Central memory CD8-positive, alpha-beta T cell (primary cell): ENCODE results near the gene SLIT1.

Experiments
- ATAC-seq: fragments of 150-1000 bp; cut with Tn5 transposase; replicated peaks from 2 replicates; pipeline ENCODE4 v1.10.0; 2022; ENCODE audit warnings: mild to moderate bottlenecking, moderate FRiP score, moderate number of reproducible peaks; ENCODE audit not compliant: poor library complexity, severe bottlenecking; ENCODE audit errors: extremely low read depth
- DNase-seq, 2 donors: peaks; one replicate each; pipeline ENCODE4 v3.0.0; 2021; ENCODE audit warnings: low spot score in 2 of 2
- H3K27ac Mint-ChIP-seq: one replicate; pipeline ENCODE4 v1.8.0; 2022; ENCODE audit warnings: low read depth, mild to moderate bottlenecking, moderate library complexity, mixed read lengths
- H3K27me3 Mint-ChIP-seq: one replicate; pipeline ENCODE4 v1.8.0; 2022; ENCODE audit warnings: mixed read lengths
- H3K36me3 Mint-ChIP-seq: one replicate; pipeline ENCODE4 v1.8.0; 2022; ENCODE audit warnings: mild to moderate bottlenecking, moderate library complexity, mixed read lengths; ENCODE audit not compliant: insufficient read depth
- H3K4me1 Mint-ChIP-seq: one replicate; pipeline ENCODE4 v1.8.0; 2022; ENCODE audit warnings: mixed read lengths
- H3K4me3 Mint-ChIP-seq: one replicate; pipeline ENCODE4 v1.8.0; 2022; ENCODE audit warnings: mild to moderate bottlenecking, moderate library complexity, mixed read lengths
- H3K9me3 Mint-ChIP-seq: one replicate; pipeline ENCODE4 v1.8.0; 2022; ENCODE audit warnings: mixed read lengths

The SLIT1 gene

DNA sequence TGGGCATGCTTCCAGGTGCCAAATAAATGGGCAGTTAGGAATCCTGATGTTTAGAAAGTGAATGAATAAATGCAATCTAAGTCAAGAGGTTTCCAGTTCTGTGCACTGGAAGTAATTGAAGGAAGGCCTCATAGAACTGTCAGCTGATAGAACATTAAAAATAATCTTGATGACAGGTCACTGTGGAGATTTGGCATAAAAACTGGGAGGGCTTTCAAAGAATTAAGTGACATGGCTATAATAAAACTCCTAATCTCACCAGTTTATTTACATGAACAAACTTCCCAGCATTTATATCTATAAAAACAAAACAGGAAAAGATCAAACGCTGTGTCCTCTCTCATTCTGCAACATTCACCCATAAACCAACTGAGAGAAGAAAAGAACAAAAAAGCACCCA lies 170.5 kb downstream of the SLIT1 start:
- Mint-ChIP-seq H3K36me3 (peaks cover 1% of the 10 kb centered on the region), H3K9me3 (no peaks in the 10 kb centered on the region), H3K4me1 (peaks cover 12% of the 10 kb centered on the region), H3K4me3 (no peak overlapping the region), H3K27me3 (no peaks in the 10 kb centered on the region), H3K27ac (no peak overlapping the region)
- ATAC-seq (no peak), DNase-seq (no peak)

DNA sequence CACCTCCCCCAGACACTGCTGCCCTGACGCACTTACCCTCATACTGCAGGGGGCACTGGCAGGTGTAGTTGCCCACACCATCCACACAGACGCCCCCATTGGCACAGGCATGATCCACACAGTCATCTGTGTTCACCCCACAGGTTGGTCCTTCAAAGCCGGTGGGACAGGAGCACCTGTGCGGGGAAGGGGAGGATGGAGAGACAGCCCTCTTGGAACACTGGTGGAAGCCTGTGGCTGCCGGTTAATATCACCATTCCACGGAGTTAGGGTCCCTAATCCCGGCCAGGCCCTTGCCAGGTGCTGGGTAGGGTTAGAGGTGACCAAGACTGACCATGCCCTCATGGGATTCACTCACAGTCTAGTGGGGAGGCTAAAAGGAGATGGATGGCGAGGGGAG lies 171.8 kb downstream of the SLIT1 start:
- Mint-ChIP-seq H3K27ac (no peak overlapping the region), H3K9me3 (no peaks in the 10 kb centered on the region), H3K36me3 (peaks cover 1% of the 10 kb centered on the region), H3K4me1 (peaks cover 12% of the 10 kb centered on the region), H3K4me3 (no peak overlapping the region), H3K27me3 (no peaks in the 10 kb centered on the region)
- no peak for DNase-seq
- no peak for ATAC-seq

DNA sequence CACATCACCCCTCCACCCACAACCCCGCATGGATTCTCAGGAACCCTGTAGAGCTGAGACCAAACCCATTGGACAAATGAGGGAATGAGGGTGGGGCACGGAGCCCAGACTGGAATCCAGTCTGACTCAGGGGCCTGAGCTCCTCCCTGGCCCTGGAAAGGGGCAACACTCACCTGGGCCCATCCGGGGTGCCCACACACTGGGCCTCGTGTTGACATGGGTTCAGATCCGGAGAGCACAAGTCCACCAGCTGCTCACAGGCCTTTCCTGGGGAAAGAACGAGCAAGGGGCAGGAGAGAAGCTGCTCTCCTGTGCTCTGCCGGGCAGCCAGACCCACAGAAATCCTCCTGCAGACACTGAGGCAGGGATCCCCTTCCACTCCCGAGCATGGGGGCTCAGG lies 172.2 kb downstream of the SLIT1 start:
- H3K9me3 Mint-ChIP-seq = no peaks in the 10 kb centered on the region
- H3K4me1 Mint-ChIP-seq = peaks cover 12% of the 10 kb centered on the region
- H3K27me3 Mint-ChIP-seq = no peaks in the 10 kb centered on the region
- H3K4me3 Mint-ChIP-seq = no peak overlapping the region
- no peak for DNase-seq
- no peak overlapping the region for H3K27ac Mint-ChIP-seq
- peaks cover 1% of the 10 kb centered on the region for H3K36me3 Mint-ChIP-seq
- ATAC-seq = no peak

DNA sequence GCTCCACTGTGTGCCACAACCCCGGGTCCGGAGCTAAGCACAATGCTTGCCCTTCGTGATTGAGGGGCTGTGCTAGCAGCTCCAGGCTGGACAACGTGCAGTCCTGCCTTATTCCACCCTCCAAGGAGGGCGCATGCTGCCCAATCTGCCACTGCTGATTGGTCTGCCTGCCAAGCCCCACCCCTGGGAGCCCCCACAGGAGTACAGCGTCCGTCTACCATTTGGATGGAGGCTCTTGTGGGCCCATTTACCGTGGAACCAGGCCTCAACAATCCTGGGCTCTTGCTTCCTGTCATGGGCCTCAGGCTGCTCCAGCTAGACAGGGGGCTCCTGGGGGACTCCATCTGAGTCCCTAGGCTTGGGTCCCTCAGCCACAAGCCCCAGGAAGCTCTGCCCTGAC lies 173.3 kb downstream of the SLIT1 start:
- no peak for ATAC-seq
- peaks cover 10% of the 10 kb centered on the region for H3K4me1 Mint-ChIP-seq
- no peak for DNase-seq
- H3K9me3 Mint-ChIP-seq = peaks cover 5% of the 10 kb centered on the region
- H3K27me3 Mint-ChIP-seq = no peaks in the 10 kb centered on the region
- H3K4me3 Mint-ChIP-seq = no peak overlapping the region
- H3K27ac Mint-ChIP-seq = no peak overlapping the region
- peaks cover 1% of the 10 kb centered on the region for H3K36me3 Mint-ChIP-seq

DNA sequence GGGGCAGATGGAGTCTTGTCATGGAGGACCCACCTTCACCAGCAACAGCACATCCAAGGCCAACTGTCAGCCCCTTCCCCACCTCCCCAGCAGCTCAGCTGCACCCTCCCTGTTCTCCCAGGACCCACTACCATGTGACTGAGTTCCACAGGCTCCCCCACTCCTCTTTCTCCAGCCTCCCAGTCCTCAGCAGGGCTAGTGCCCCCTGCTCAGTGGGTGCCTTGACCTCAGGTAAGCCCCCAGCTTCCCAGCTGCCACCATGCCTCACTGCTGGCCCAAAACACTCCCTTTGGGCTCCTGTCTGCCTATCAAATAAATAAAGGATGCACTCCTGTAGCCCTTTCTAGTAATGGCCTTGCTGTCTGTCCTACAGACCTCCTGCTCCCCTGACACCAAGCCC lies 174.4 kb downstream of the SLIT1 start:
- DNase-seq (no peak), ATAC-seq (no peak)
- peaks cover 16% of the 10 kb centered on the region for H3K9me3 Mint-ChIP-seq
- no peaks in the 10 kb centered on the region for H3K27me3 Mint-ChIP-seq
- no peaks in the 10 kb centered on the region for H3K4me1 Mint-ChIP-seq
- H3K36me3 Mint-ChIP-seq = peaks cover 1% of the 10 kb centered on the region
- no peak overlapping the region for H3K27ac Mint-ChIP-seq
- no peak overlapping the region for H3K4me3 Mint-ChIP-seq

DNA sequence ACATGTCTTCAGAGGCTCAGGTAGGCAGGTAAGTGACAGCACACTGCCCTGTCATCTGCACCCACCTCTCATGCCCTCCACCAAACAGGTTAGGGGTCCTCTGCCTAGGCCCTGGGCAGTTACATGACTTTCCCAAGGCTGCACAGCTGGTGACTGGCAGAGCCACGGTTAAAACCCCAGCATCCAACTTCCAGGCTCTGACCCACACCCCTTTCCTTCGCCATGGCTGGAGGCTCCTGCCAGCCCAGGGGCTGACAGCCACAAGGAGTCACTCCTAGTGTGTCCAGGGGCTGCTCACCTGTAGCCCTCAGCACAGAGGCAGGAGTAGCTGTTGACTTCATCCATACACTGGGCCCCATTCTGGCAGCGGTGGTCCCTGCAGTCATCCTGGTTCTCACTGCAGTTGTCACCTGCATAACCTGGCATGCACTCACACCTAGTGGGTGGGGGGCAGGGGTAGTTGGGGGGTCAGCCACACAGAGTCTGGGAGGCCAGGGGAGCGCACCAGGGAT lies 175.0 kb downstream of the SLIT1 start:
- Mint-ChIP-seq H3K27ac (no peak overlapping the region), H3K4me1 (no peaks in the 10 kb centered on the region), H3K9me3 (peaks cover 19% of the 10 kb centered on the region), H3K27me3 (no peaks in the 10 kb centered on the region), H3K4me3 (no peak overlapping the region), H3K36me3 (peaks cover 1% of the 10 kb centered on the region)
- DNase-seq (no peak), ATAC-seq (no peak)

DNA sequence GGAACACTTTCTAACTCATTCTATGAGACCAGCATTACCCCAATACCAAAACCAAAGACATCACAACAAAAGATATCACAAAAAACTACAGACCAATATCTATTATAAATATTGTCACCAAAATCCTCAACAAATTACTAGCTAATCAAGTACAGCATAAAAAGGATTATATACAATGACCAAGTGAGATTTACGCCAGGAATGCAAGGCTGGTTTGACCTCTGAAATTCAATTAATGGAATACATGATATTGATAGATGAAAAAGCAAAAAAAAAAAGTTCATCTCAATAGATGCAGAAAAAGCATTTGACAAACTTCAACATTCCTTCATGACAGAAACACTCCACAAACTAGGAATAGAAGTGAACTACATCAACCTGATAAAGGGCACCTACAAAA lies 178.3 kb downstream of the SLIT1 start:
- peaks cover 23% of the 10 kb centered on the region for H3K9me3 Mint-ChIP-seq
- DNase-seq (no peak), ATAC-seq (no peak)
- H3K4me3 Mint-ChIP-seq = no peak overlapping the region
- peaks cover 1% of the 10 kb centered on the region for H3K36me3 Mint-ChIP-seq
- no peaks in the 10 kb centered on the region for H3K27me3 Mint-ChIP-seq
- no peaks in the 10 kb centered on the region for H3K4me1 Mint-ChIP-seq
- no peak overlapping the region for H3K27ac Mint-ChIP-seq

DNA sequence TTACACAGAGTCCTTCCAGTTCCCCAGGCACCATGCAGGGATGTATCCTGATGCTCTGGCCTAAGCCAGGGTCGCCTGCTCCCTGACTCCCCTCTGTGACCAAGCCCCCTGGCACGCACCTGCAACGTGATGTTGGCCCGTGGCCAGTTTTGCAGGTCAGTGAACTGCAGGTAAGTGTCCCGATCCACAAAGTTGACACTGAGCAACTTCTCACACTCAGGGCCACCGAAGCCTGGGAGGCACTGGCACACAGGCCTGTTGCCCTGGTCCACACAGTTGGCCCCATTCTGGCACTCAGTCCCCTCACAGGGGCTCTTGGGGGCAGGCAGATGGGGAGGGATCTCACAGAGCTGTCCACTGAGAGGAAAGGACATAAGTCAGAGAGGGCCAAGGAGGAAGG lies 179.4 kb downstream of the SLIT1 start:
- Mint-ChIP-seq H3K27me3 (no peaks in the 10 kb centered on the region), H3K9me3 (peaks cover 23% of the 10 kb centered on the region), H3K4me3 (no peak overlapping the region), H3K4me1 (no peaks in the 10 kb centered on the region), H3K36me3 (peaks cover 4% of the 10 kb centered on the region), H3K27ac (no peak overlapping the region)
- DNase-seq (no peak), ATAC-seq (no peak)

DNA sequence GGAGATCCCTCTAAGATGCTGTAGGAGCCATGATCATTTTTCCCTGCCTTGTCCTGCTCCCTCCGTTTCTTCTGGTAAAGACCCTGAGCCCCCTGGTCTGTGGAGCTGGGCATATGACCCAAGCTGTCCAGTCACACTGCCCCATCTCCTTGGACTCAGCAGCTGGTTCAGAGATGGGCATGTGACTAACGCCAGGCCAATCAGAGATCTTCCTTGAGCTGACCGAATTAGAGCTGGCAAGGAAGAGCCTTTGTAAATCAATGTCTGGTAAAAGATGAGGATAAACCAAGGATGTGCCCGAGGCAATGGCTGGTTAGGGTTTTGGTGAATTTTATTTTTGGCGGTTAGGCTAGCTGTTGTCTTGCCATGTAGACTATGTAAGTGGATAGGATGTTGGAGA lies 180.4 kb downstream of the SLIT1 start:
- Mint-ChIP-seq H3K4me1 (no peaks in the 10 kb centered on the region), H3K9me3 (peaks cover 23% of the 10 kb centered on the region)
- ATAC-seq = no peak

DNA sequence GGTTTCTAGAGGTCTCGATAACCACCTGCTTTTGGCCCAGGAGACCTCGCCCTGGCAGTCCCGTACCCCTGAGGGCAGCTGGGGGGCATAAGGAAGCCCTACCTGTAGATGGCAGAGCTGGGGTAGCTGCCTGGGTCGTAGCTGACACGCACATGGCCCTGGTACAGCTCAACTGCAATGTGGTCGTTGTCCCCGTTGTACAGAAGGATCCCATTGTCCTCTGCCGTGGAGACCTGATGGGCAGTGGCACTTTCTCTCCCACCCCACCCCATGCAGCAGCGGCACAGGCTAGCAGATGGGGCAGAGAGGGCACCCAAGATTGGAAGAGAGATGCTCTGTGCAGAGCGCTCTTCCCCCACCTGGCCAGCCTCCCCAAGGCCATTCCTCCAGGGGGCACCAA lies 181.2 kb downstream of the SLIT1 start:
- H3K36me3 Mint-ChIP-seq = peaks cover 2% of the 10 kb centered on the region
- ATAC-seq (no peak), DNase-seq (no peak)
- peaks cover 23% of the 10 kb centered on the region for H3K9me3 Mint-ChIP-seq
- no peaks in the 10 kb centered on the region for H3K27me3 Mint-ChIP-seq
- no peaks in the 10 kb centered on the region for H3K4me1 Mint-ChIP-seq
- H3K27ac Mint-ChIP-seq = no peak overlapping the region
- H3K4me3 Mint-ChIP-seq = no peak overlapping the region

More for the DNA sequence above, 180.4 kb downstream of the SLIT1 start:
- H3K27me3 Mint-ChIP-seq = no peaks in the 10 kb centered on the region
- DNase-seq = no peak
- peaks cover 2% of the 10 kb centered on the region for H3K36me3 Mint-ChIP-seq
- no peak overlapping the region for H3K4me3 Mint-ChIP-seq
- H3K27ac Mint-ChIP-seq = no peak overlapping the region

DNA sequence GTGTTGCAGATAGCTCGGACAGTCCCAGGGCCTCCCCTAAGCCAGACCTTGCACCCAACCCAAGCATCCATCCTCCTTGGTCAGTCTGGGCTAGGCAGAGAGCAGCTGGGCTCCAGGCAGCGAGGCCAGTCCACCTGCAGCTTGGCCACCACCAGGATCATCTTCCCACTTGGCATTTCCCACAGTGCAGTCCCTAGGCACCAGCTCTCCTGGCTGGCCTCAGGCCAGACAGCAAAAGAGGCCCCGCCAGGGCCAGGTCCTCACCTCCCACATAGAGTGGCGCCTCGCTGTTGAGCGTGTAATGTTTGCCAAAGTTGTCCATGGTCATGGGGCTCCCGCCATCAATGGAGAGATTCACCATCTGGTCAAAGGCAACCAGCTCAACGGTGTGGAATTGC lies 182.0 kb downstream of the SLIT1 start:
- Mint-ChIP-seq H3K4me3 (no peak overlapping the region), H3K36me3 (peaks cover 3% of the 10 kb centered on the region), H3K27me3 (no peaks in the 10 kb centered on the region), H3K4me1 (no peaks in the 10 kb centered on the region), H3K27ac (no peak overlapping the region), H3K9me3 (peaks cover 23% of the 10 kb centered on the region)
- DNase-seq = no peak
- no peak for ATAC-seq

DNA sequence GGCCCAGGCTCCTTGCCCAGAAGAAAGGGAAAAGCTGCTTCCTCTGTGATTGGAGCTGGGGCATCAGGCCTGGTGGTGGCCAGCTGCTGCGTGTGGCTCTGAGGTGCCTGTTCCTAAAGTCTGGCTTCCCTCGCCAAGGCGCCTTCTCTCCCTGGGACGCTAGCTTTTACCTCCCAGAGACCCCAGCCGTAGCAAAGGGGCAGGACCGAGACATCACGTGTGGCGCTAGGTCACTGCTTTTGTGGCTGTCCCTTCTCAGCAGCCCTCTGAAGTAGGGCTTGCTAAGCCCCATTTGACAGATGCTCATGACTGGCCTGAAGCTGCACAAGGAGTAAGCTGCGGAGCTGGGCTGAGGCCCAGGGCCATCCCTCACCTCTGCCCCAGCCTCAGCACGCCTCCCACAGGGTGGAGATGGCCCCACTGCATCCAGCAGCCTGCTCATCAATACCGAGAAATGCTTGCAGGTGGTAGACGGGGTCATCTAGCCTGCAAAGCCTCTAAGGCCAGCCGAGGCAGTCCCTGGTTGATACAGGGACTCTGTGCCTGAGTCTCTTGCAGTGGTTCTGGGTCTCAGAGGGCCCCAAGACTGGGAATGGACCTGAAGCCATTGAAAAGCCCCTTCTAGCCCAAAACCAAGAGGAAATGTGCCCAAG lies 182.5 kb downstream of the SLIT1 start:
- no peak overlapping the region for H3K4me3 Mint-ChIP-seq
- ATAC-seq = no peak
- no peak for DNase-seq
- no peaks in the 10 kb centered on the region for H3K27me3 Mint-ChIP-seq
- H3K36me3 Mint-ChIP-seq = peaks cover 3% of the 10 kb centered on the region
- no peaks in the 10 kb centered on the region for H3K4me1 Mint-ChIP-seq
- H3K9me3 Mint-ChIP-seq = peaks cover 23% of the 10 kb centered on the region
- no peak overlapping the region for H3K27ac Mint-ChIP-seq

DNA sequence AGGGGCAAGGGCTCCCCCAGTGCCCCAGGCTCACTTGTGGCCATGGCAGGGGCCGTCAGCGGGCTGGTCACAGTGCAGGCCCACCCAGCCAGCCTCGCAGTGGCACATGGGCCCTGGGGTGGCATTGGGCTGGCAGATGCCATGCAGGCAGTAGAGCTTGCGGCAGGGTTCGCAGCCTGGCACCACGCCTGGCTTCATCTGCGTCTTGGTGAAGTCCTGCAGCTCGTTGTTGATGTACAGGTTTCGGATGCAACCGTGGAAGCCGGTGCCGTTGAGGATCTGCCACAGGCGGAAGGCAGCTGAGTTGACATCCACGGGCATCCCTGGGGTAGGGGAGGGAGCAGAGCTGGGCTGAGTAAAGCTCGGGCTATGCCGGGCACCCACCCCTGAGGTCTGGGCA lies 183.1 kb downstream of the SLIT1 start:
- DNase-seq = no peak
- ATAC-seq = no peak
- no peak overlapping the region for H3K4me3 Mint-ChIP-seq
- H3K36me3 Mint-ChIP-seq = peaks cover 3% of the 10 kb centered on the region
- no peaks in the 10 kb centered on the region for H3K27me3 Mint-ChIP-seq
- no peaks in the 10 kb centered on the region for H3K4me1 Mint-ChIP-seq
- H3K9me3 Mint-ChIP-seq = peaks cover 20% of the 10 kb centered on the region
- no peak overlapping the region for H3K27ac Mint-ChIP-seq
